HepG2 (cell line): Measurements from ENCODE around the gene LMTK2. TPM values are rescaled to one million over a fixed set of nuclear protein-coding genes. Genes with fewer than 3 reads are reported as not detected.
A peak's percentile ranks its signal among the peaks of the same experiment; 100 is the strongest.

ENCODE experiments used
- ATAC-seq: fragments of 200-7000 bp; cut with Tn5 transposase; 3 replicates; pipeline ENCODE4 v1.9.1; 2020; ENCODE audit warnings: mild to moderate bottlenecking, moderate library complexity
- BruUV-seq: library from RNA; stranded (reverse); fragments of 400-500 nt; replicated peaks from 2 replicates; lab custom pipeline; 2021; lab: Mats Ljungman, UMichigan
- CTCF ChIA-PET: fragments of 300-600 bp; formaldehyde crosslinking; extraction: SDS; loops from one replicate; lab custom pipeline; 2021; ENCODE audit warnings: low total read pairs, inconsistent platforms, low intra/inter-chr PET ratio; lab: Yijun Ruan, JAX
- POLR2A ChIA-PET: fragments of 350-600 bp; sonication (Branson Sonifier 250); formaldehyde crosslinking; loops from one replicate; lab custom pipeline; 2020; ENCODE audit warnings: antibody characterized with exemption, inconsistent platforms; lab: Yijun Ruan, JAX
- DNase-seq: peaks from one replicate; pipeline ENCODE4 v3.0.0-alpha.2; 2015; ENCODE audit warnings: low spot score
- FAIRE-seq: peaks from 3 replicates; lab custom pipeline; 2011; peaks lifted over from hg19 to GRCh38; lab: Jason Lieb, UNC
- H2AFZ ChIP-seq: one replicate; pipeline ENCODE4 v1.6.1; 2011; ENCODE audit warnings: low read length, inconsistent platforms
- H3K27ac ChIP-seq: fragments of 300-600 bp; 3 replicates; pipeline ENCODE4 v1.8.0; 2011; ENCODE audit warnings: mixed run types, mild to moderate bottlenecking, mixed read lengths, low read length, inconsistent platforms; ENCODE audit not compliant: insufficient read depth; ENCODE audit errors: extremely low read length
- H3K27me3 ChIP-seq, 2 experiments: fragments of 200-600 bp in 1 of 2; 2 replicates in 1 of 2; 3 replicates in 1 of 2; pipeline versions ENCODE4 v1.6.0 to v1.8.0; 2011; ENCODE audit warnings: low read length in 2 of 2, mild to moderate bottlenecking in 2 of 2, moderate library complexity in 2 of 2, inconsistent platforms in 1 of 2; ENCODE audit not compliant: insufficient read depth in 2 of 2, control insufficient read depth in 1 of 2
- H3K36me3 ChIP-seq, 2 experiments: fragments of 200-600 bp in 1 of 2; replicated peaks in 1 of 2; 2 replicates in 1 of 2; 3 replicates in 1 of 2; pipeline versions ENCODE4 v1.5.1 to v1.8.0; 2011; ENCODE audit warnings: low read length in 2 of 2, inconsistent platforms in 1 of 2; ENCODE audit not compliant: insufficient read depth in 2 of 2, control insufficient read depth in 1 of 2
- H3K4me1 ChIP-seq: 2 replicates; pipeline ENCODE4 v1.5.1; 2012; ENCODE audit warnings: low read length, inconsistent platforms; ENCODE audit not compliant: insufficient read depth
- H3K4me2 ChIP-seq: 2 replicates; pipeline ENCODE4 v1.6.0; 2011; ENCODE audit warnings: low read depth, low read length, inconsistent platforms
- H3K4me3 ChIP-seq, 3 experiments: fragments of 200-600 bp in 1 of 3; sonication (generic), shearing (Covaris generic) in 1 of 3; replicated peaks in 1 of 3; 2 replicates each; pipeline ENCODE4 v1.5.1; 2011 to 2016; ENCODE audit warnings: low read length in 3 of 3, inconsistent platforms in 2 of 3, low read depth in 2 of 3, mild to moderate bottlenecking in 2 of 3, control low read depth in 1 of 3, mixed read lengths in 1 of 3; ENCODE audit not compliant: insufficient read depth in 1 of 3
- H3K79me2 ChIP-seq: one replicate; pipeline ENCODE4 v1.6.1; 2011; ENCODE audit warnings: low read length, inconsistent platforms; ENCODE audit not compliant: insufficient read depth
- H3K9ac ChIP-seq: 2 replicates; pipeline ENCODE4 v1.6.0; 2011; ENCODE audit warnings: mild to moderate bottlenecking, low read depth, low read length, inconsistent platforms; ENCODE audit not compliant: insufficient read depth
- H3K9me3 ChIP-seq: 2 replicates; pipeline ENCODE4 v1.5.1; 2012; ENCODE audit warnings: mild to moderate bottlenecking, low read length
- H4K20me1 ChIP-seq: 2 replicates; pipeline ENCODE4 v1.6.0; 2011; ENCODE audit warnings: inconsistent platforms, mild to moderate bottlenecking, low read length, moderate library complexity; ENCODE audit not compliant: insufficient read depth
- ATF7 ChIP-seq, 2 experiments: fragments of 450-650 bp in 1 of 2; sonication (generic) in 1 of 2; formaldehyde crosslinking in 1 of 2; IDR thresholded peaks; 2 replicates each; pipeline versions ENCODE4 v1.4.0 to v1.6.1; 2016 to 2020; ENCODE audit warnings: antibody characterized with exemption in 1 of 2, mild to moderate bottlenecking in 1 of 2, missing genetic modification reagents in 1 of 2
- CREB1 ChIP-seq, 2 experiments: fragments of 450-650 bp in 1 of 2; IDR thresholded peaks; 2 replicates each; pipeline ENCODE4 v1.6.1; 2016 to 2017; ENCODE audit warnings: control low read depth in 1 of 2, mild to moderate bottlenecking in 1 of 2, missing compliant biosample characterization in 1 of 2, missing genetic modification characterization in 1 of 2
- WGBS: methylation state at CpG from one replicate; pipeline ENCODE4 v1.1.6; 2017; ENCODE audit warnings: low lambda C conversion rate; 5-methylcytosine and 5-hydroxymethylcytosine counted together
- in situ Hi-C: cut with HindIII; loops from 2 replicates; pipeline ENCODE4 v1.10.0; 2017; ENCODE audit warnings: low pct_unique_long_range_greater_than_20kb; ENCODE audit not compliant: extremely low pct_ligation_motif_present
- intact Hi-C: fragments of 100-400 bp; cut with micrococcal nuclease; formaldehyde crosslinking; loops from one replicate; pipeline ENCODE4 v1.10.0; 2022; ENCODE audit not compliant: unreplicated experiment
- polyA plus RNA-seq, 8 experiments: library from polyadenylated mRNA; depleted of rRNA in 3 of 8; stranded (reverse) in 7 of 8; unstranded in 1 of 8; fragments of >200 nt; fragmentation: Illumina TruSeq in 4 of 8; extraction: Trizol in 4 of 8; gene quantifications; 2 replicates each; pipeline versions ENCODE4 v1.2.1 to v1.2.3, GENCODE V29; 2011 to 2016; ENCODE audit warnings: low read depth in 4 of 8, missing spikeins in 1 of 8, mixed read lengths in 1 of 8; ENCODE audit not compliant: insufficient read depth in 1 of 8
- total RNA-seq, 5 experiments: library from RNA; depleted of rRNA; stranded (reverse); fragments of >200 nt; fragmentation: Illumina TruSeq; extraction: Trizol; gene quantifications; 2 replicates each; pipeline ENCODE4 v1.2.3, GENCODE V29; 2016; ENCODE audit warnings: low read depth in 1 of 5
- TF ChIP-seq, protein P1 (sequence below): sonication (generic); formaldehyde crosslinking; IDR thresholded peaks from 2 replicates; pipeline ENCODE4 v1.5.0; 2020; ENCODE audit warnings: mild to moderate bottlenecking, missing genetic modification reagents

Gene LMTK2
- total and polyA plus RNA-seq, 2 of the 13 experiments (the other 11 are each of a cell fraction or from before 2014, with no cell fraction given) = 9.5 to 11.7 TPM

DNA sequence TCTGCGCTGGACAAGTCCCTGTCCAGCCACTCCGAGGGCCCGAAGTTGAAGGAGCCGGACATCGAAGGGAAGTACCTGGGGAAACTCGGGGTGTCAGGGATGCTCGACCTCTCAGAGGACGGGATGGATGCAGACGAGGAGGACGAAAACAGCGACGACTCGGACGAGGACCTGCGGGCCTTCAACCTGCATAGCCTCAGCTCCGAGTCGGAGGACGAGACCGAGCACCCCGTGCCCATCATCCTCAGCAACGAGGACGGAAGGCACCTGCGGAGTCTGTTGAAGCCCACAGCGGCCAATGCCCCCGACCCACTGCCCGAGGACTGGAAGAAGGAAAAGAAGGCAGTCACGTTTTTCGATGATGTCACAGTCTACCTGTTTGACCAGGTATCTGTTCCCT is 87.5 kb downstream of the LMTK2 start:
- no peak overlapping the region for H3K4me2 ChIP-seq

More for the DNA sequence above, 87.5 kb downstream of the LMTK2 start:
- Histone ChIP-seq H3K4me1 (peaks cover 17% of the 10 kb centered on the region; the same call in 1 of the 2 replicates), H3K9ac (no peak overlapping the region), H3K27me3 (no peaks in the 10 kb centered on the region), H3K4me3 (no peak overlapping the region), H4K20me1 (0 out of 2 replicates have a peak, but pooled peaks cover 6% of the 10 kb centered on the region), H3K79me2 (peaks cover 3% of the 10 kb centered on the region), H3K9me3 (no peaks in the 10 kb centered on the region), H3K27ac (no peak overlapping the region), H3K36me3 (peaks cover 30 to 73% of the 10 kb centered on the region in 2 experiments), H2AFZ (no peak overlapping the region)
- in situ Hi-C loops = no loop called here
- intact Hi-C loops = no loop called here
- FAIRE-seq (no peak), ATAC-seq (no peak), DNase-seq (no peak)
- WGBS = 96% methylated on average over 28 of the region's 28 CpGs
- ChIA-PET CTCF (no interaction called here), POLR2A (no interaction called here)
- no TSS peak for BruUV-seq
- TF ChIP-seq ATF7 (IDR thresholded peaks at IDR 0.05) (0 out of 2 replicates have a peak, but pooled peaks have one; percentile 27), ATF7 (CRISPR knock-in tag; IDR thresholded peaks at IDR 0.05) (no peak), CREB1 (IDR thresholded peaks at IDR 0.05) (peak; percentile 44; the same call in 1 of the 2 replicates), CREB1 (CRISPR knock-in tag; IDR thresholded peaks at IDR 0.05) (no peak)
- TF ChIP-seq, protein P1, sequence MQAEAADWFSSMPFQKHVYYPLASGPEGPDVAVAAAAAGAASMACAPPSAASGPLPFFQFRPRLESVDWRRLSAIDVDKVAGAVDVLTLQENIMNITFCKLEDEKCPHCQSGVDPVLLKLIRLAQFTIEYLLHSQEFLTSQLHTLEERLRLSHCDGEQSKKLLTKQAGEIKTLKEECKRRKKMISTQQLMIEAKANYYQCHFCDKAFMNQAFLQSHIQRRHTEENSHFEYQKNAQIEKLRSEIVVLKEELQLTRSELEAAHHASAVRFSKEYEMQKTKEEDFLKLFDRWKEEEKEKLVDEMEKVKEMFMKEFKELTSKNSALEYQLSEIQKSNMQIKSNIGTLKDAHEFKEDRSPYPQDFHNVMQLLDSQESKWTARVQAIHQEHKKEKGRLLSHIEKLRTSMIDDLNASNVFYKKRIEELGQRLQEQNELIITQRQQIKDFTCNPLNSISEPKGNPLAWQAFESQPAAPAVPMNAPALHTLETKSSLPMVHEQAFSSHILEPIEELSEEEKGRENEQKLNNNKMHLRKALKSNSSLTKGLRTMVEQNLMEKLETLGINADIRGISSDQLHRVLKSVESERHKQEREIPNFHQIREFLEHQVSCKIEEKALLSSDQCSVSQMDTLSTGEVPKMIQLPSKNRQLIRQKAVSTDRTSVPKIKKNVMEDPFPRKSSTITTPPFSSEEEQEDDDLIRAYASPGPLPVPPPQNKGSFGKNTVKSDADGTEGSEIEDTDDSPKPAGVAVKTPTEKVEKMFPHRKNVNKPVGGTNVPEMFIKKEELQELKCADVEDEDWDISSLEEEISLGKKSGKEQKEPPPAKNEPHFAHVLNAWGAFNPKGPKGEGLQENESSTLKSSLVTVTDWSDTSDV (CRISPR knock-in tag) = no peak
